Adrenal gland (tissue), 5 donors: ENCODE results near the gene ACCS.
A peak's percentile ranks its signal among the peaks of the same experiment; 100 is the strongest.

Experiments
- POLR2A ChIP-seq, 2 donors: fragments of 450-650 bp; IDR thresholded peaks; one replicate each; pipeline ENCODE4 v1.6.1; 2017; ENCODE audit warnings: antibody characterized with exemption in 2 of 2, mild to moderate bottlenecking in 2 of 2, moderate library complexity in 1 of 2
- TF ChIP-seq, protein P1 (sequence below), 6 experiments: fragments of 450-650 bp in 4 of 6; fragments of 200-600 bp in 2 of 6; sonication (generic) in 1 of 6; IDR thresholded peaks; 1 replicate in 5 of 6; 2 replicates in 1 of 6; pipeline versions ENCODE4 v1.5.1 to v1.8.0; 2016 to 2021; ENCODE audit warnings: antibody characterized with exemption in 6 of 6, mild to moderate bottlenecking in 2 of 6, moderate library complexity in 1 of 6
- donor health status: DM: no; HTN: no; CAD: no.

GRCh38 chr11:44037658-44037998 lies 28.4 kb upstream of the ACCS start:
- TF ChIP-seq, protein P1, sequence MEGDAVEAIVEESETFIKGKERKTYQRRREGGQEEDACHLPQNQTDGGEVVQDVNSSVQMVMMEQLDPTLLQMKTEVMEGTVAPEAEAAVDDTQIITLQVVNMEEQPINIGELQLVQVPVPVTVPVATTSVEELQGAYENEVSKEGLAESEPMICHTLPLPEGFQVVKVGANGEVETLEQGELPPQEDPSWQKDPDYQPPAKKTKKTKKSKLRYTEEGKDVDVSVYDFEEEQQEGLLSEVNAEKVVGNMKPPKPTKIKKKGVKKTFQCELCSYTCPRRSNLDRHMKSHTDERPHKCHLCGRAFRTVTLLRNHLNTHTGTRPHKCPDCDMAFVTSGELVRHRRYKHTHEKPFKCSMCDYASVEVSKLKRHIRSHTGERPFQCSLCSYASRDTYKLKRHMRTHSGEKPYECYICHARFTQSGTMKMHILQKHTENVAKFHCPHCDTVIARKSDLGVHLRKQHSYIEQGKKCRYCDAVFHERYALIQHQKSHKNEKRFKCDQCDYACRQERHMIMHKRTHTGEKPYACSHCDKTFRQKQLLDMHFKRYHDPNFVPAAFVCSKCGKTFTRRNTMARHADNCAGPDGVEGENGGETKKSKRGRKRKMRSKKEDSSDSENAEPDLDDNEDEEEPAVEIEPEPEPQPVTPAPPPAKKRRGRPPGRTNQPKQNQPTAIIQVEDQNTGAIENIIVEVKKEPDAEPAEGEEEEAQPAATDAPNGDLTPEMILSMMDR (IDR thresholded peaks at IDR 0.05): peak in 1 of 6 experiments; percentile 1
- TF ChIP-seq POLR2A (IDR thresholded peaks at IDR 0.05): no peak
